Spinal cord (tissue), 10 donors: ENCODE measurements around the gene RBM25. TPM values are rescaled to one million over a fixed set of nuclear protein-coding genes. Genes with fewer than 3 reads are reported as not detected.
"Not testable (repeated sequence)": the region's sequence is repeated elsewhere in the genome, so short reads cannot be mapped to it uniquely, and the experiment has no call there.

Experiments
- DNase-seq, 6 donors: peaks; one replicate each; pipeline versions ENCODE4 v3.0.0 to v3.0.0-alpha.2; 2013 to 2015; ENCODE audit warnings: low spot score in 6 of 6, low read depth in 4 of 6
- H3K27ac ChIP-seq: one replicate; pipeline ENCODE4 v1.5.1; 2013; ENCODE audit warnings: low read depth, low read length, control low read depth
- H3K27me3 ChIP-seq: one replicate; pipeline ENCODE4 v1.6.1; 2013; ENCODE audit warnings: low read length; ENCODE audit not compliant: control insufficient read depth, insufficient read depth
- H3K36me3 ChIP-seq: one replicate; pipeline ENCODE4 v1.6.1; 2013; ENCODE audit warnings: low read length; ENCODE audit not compliant: control insufficient read depth, insufficient read depth
- H3K4me1 ChIP-seq: one replicate; pipeline ENCODE4 v1.6.1; 2013; ENCODE audit warnings: low read length; ENCODE audit not compliant: control insufficient read depth, insufficient read depth
- H3K4me3 ChIP-seq: one replicate; pipeline ENCODE4 v1.5.1; 2013; ENCODE audit warnings: low read depth, low read length, control low read depth
- H3K9me3 ChIP-seq: one replicate; pipeline ENCODE4 v1.6.1; 2013; ENCODE audit warnings: low read length; ENCODE audit not compliant: control insufficient read depth, insufficient read depth
- whole genome bisulfite sequencing: methylation state at CpG from one replicate; pipeline ENCODE4 v1.1.5; 2013; ENCODE audit warnings: missing lambda C conversion rate; ENCODE audit not compliant: insufficient coverage; 5-methylcytosine and 5-hydroxymethylcytosine counted together
- polyA plus RNA-seq, 2 donors: library from polyadenylated mRNA; unstranded; fragments of 120-200 nt; gene quantifications; one replicate each; pipeline ENCODE4 v1.2.1, GENCODE V29; 2013; ENCODE audit not compliant: insufficient read length in 2 of 2
- total RNA-seq, 2 donors: library from RNA; depleted of rRNA in 1 of 2; stranded (reverse); fragments of 120-200 nt in 1 of 2; fragments of >200 nt in 1 of 2; gene quantifications; one replicate each; pipeline versions ENCODE4 v1.2.3 to v1.2.4, GENCODE V29; 2013 to 2014
- donor health status: healthy.

The RBM25 gene
- total and polyA plus RNA-seq, 4 donors: 54.9 to 119 (median 84.9) TPM

DNA sequence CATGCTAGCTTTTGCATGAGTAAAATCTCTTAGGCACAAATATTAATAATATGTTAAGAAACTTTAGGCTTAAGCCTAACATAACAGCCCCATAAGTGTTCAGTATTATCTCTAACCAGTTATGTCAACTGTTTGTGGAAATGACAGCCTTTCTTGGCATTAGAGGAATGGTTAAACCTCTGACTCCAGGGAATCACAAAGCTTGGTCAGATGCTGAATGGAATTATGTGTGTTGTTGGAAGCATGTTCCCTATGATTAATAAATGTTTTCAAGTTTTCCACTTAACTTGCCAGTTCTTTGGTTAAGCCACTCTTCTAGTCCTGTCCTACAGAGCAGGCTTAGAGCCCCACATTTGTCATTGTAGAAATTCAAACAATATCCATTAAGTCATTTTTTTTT is 94.9 kb downstream of the RBM25 start:
- Histone ChIP-seq H3K27me3 (no peaks in the 10 kb centered on the region), H3K36me3 (peaks cover 26% of the 10 kb centered on the region), H3K9me3 (no peaks in the 10 kb centered on the region), H3K27ac (no peak overlapping the region), H3K4me1 (no peaks in the 10 kb centered on the region), H3K4me3 (no peak overlapping the region)
- DNase-seq: no peak

DNA sequence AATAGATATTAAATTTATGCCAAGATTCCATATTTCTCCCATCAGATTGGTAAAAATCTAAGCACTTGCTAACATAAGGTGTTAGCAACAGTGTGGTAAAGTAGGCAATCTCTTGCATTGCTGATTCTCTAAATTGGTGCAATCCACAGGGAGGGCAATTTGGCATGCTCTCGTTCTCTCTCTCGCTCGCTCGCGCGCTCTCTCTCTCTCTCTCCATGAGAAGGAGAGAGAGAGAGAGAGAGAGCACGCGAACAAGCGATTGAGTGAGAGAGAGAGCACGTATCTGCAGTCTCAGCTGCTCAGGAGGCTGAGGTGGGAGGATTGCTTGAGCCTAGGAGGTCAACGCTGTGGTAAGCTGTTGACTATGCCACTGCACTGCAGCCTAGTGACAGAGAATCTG is 103.9 kb downstream of the RBM25 start:
- 90% methylated on average over 1 of the region's 11 CpGs for WGBS
- Histone ChIP-seq H3K4me1 (no peaks in the 10 kb centered on the region), H3K27ac (no peak overlapping the region), H3K9me3 (no peaks in the 10 kb centered on the region), H3K36me3 (peaks cover 30% of the 10 kb centered on the region), H3K27me3 (no peaks in the 10 kb centered on the region), H3K4me3 (no peak overlapping the region)
- DNase-seq: peak in 2 of 6 donors; percentile 30 to 78

DNA sequence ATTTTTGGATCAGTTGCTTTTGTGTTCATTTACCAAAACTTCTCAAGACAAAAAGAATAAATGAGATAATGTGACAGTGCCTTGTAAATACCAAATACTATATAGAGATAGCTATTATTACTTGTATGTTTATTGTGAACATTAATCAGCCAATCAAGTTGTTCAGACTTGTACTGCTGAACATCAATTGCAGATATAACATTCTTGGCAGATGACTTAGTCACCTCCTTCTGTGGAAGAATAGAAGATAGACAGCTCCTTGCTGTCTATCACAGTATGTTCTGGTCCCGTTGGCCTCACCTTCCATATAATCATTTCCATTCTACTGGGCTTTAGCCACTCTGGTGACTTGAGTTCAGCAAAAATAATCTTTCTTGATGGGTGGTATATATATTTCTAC is 108.1 kb downstream of the RBM25 start:
- Histone ChIP-seq H3K27me3 (no peaks in the 10 kb centered on the region), H3K4me3 (no peak overlapping the region), H3K4me1 (peaks cover 7% of the 10 kb centered on the region), H3K27ac (no peak overlapping the region), H3K9me3 (no peaks in the 10 kb centered on the region), H3K36me3 (peaks cover 29% of the 10 kb centered on the region)
- WGBS: no CpG with 5 or more reads among the region's 1 CpG
- DNase-seq: no peak

DNA sequence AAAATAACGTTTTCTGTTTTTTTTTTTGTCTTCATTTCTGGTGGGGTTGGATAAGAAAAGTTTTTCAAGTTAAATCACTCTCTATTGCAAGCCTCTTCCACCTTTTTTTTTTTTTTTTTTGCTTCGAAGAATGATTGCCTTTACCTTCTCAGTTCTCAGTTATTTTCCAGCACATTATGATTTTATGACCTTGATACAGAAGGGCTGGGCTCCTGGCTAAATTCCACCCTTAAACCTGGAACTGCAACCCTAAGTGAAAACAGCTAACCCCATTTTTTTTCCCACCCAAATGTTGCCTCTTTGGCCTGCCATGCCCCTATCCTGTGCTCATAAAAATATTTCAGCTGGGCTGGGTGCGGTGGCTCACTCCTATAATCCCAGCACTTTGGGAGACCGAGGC is 109.4 kb downstream of the RBM25 start:
- 100% methylated on average over 1 of the region's 4 CpGs for WGBS
- no peak overlapping the region for H3K27ac ChIP-seq
- no peak for DNase-seq

DNA sequence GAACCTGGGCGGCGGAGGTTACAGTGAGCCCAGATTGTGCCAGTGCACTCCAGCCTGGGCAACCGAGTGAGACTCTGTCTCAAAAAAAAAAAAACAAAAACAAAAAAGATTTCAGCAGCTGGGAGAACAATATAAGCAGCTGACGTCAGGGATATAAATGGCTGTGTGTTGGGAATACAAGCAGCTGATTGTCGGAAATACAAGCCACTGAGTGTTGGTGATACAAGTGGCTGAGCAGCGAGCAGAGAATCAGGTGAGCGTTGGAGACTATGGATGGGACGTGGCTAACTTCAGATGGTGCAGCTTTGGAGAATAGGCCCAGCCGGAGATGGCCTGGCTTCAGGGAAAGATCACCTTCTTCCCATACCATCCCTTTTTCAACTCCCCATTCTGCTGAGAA is 109.9 kb downstream of the RBM25 start:
- H3K36me3 ChIP-seq: peaks cover 21% of the 10 kb centered on the region
- WGBS: 69% methylated on average over 6 of the region's 9 CpGs

More for the DNA sequence above, 109.4 kb downstream of the RBM25 start:
- Histone ChIP-seq H3K4me3 (no peak overlapping the region), H3K4me1 (peaks cover 7% of the 10 kb centered on the region), H3K36me3 (peaks cover 21% of the 10 kb centered on the region), H3K9me3 (no peaks in the 10 kb centered on the region), H3K27me3 (no peaks in the 10 kb centered on the region)

DNA sequence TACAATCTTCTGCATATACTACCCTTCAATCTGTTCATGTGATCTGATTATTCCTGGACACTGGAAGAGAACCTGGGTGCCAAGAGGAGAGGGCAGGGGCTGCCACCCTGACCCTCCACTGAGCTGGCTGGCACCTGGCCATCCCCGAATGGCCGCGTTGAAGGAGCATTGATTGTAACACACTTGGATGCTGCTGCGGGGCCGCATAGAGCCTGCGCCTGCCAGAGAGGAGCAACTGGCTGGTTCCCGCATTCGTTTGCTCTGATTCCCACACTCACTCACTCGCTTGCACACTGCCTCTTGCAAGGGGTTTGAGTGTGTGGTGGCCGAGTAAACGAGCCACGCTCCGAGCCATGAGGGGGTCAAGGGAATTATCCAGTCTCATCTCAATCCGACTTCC is 110.4 kb downstream of the RBM25 start:
- no peaks in the 10 kb centered on the region for H3K9me3 ChIP-seq
- DNase-seq: peak in 1 of 6 donors; percentile 9
- H3K27me3 ChIP-seq: no peaks in the 10 kb centered on the region
- H3K36me3 ChIP-seq: peaks cover 21% of the 10 kb centered on the region
- H3K4me1 ChIP-seq: peaks cover 7% of the 10 kb centered on the region
- H3K4me3 ChIP-seq: no peak overlapping the region
- H3K27ac ChIP-seq: peak overlapping the region; percentile 22
- 67% methylated on average over 9 of the region's 14 CpGs for WGBS

More for the DNA sequence above, 109.9 kb downstream of the RBM25 start:
- peaks cover 7% of the 10 kb centered on the region for H3K4me1 ChIP-seq
- DNase-seq: peak in 3 of 6 donors; percentile 3 to 45 (median 11)
- peak overlapping the region; percentile 22 for H3K27ac ChIP-seq
- H3K27me3 ChIP-seq: no peaks in the 10 kb centered on the region
- H3K4me3 ChIP-seq: no peak overlapping the region
- no peaks in the 10 kb centered on the region for H3K9me3 ChIP-seq

DNA sequence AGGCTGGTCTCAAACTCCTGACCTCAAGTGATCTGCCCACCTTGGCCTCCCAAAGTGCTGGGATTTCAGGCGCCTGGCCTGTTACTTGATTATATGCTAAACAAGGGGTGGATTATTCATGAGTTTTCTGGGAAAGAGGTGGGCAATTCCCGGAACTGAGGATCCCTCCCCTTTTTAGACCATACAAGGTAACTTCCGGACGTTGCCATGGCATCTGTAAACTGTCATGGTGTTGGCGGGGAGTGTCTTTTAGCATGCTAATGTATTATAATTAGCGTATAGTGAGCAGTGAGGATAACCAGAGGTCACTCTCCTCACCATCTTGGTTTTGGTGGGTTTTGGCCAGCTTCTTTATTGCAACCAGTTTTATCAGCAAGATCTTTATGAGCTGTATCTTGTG is 111.5 kb downstream of the RBM25 start:
- H3K4me3 ChIP-seq, H3K9me3 ChIP-seq, H3K27me3 ChIP-seq, H3K27ac ChIP-seq, H3K4me1 ChIP-seq: not testable (repeated sequence)
- H3K36me3 ChIP-seq: peaks cover 31% of the 10 kb centered on the region
- peak in 1 of 6 donors; percentile 5 for DNase-seq
- no CpG with 5 or more reads among the region's 6 CpGs for WGBS

DNA sequence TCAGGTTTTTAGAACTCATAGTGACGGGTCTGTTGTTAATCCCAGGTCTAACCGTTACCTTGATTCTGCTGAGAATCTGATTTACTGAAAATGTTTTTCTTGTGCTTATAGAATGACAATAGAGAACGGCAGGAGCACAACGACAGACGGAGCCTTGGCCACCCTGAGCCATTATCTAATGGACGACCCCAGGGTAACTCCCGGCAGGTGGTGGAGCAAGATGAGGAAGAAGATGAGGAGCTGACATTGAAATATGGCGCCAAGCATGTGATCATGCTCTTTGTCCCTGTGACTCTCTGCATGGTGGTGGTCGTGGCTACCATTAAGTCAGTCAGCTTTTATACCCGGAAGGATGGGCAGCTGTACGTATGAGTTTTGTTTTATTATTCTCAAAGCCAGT is 112.4 kb downstream of the RBM25 start:
- Histone ChIP-seq H3K27ac (no peak overlapping the region), H3K4me3 (no peak overlapping the region), H3K27me3 (no peaks in the 10 kb centered on the region), H3K9me3 (no peaks in the 10 kb centered on the region), H3K36me3 (peaks cover 30% of the 10 kb centered on the region), H3K4me1 (peaks cover 7% of the 10 kb centered on the region)
- DNase-seq: no peak
- WGBS: 64% methylated on average over 9 of the region's 11 CpGs

DNA sequence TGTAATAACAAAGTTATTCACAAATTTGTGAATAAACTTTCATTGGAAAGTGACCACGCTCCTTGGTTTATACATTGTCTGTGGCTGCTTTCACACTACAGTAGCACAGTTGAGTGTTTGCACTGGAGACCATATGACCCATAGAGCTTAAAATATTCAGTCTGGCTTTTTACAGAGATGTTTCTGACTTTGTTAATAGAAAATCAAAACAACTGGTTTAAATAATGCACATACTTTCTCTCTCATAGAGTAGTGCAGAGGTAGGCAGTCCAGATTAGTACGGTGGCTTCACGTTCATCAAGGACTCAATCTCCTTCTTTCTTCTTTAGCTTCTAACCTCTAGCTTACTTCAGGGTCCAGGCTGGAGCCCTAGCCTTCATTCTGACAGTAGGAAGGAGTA is 114.2 kb downstream of the RBM25 start:
- Histone ChIP-seq H3K27me3 (no peaks in the 10 kb centered on the region), H3K4me1 (peaks cover 7% of the 10 kb centered on the region), H3K4me3 (no peak overlapping the region), H3K9me3 (no peaks in the 10 kb centered on the region), H3K36me3 (peaks cover 30% of the 10 kb centered on the region), H3K27ac (no peak overlapping the region)
- no CpG with 5 or more reads among the region's 3 CpGs for WGBS
- no peak for DNase-seq

DNA sequence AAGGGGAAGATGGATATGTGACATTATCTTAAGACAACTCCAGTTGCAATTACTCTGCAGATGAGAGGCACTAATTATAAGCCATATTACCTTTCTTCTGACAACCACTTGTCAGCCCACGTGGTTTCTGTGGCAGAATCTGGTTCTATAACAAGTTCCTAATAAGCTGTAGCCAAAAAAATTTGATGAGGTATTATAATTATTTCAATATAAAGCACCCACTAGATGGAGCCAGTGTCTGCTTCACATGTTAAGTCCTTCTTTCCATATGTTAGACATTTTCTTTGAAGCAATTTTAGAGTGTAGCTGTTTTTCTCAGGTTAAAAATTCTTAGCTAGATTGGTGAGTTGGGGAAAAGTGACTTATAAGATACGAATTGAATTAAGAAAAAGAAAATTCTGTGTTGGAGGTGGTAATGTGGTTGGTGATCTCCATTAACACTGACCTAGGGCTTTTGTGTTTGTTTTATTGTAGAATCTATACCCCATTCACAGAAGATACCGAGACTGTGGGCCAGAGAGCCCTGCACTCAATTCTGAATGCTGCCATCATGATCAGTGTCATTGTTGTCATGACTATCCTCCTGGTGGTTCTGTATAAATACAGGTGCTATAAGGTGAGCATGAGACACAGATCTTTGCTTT is 114.9 kb downstream of the RBM25 start:
- WGBS: no CpG with 5 or more reads among the region's 3 CpGs
- peaks cover 34% of the 10 kb centered on the region for H3K36me3 ChIP-seq
- H3K27ac ChIP-seq: no peak overlapping the region
- no peaks in the 10 kb centered on the region for H3K27me3 ChIP-seq
- no peak overlapping the region for H3K4me3 ChIP-seq
- peaks cover 7% of the 10 kb centered on the region for H3K4me1 ChIP-seq
- no peaks in the 10 kb centered on the region for H3K9me3 ChIP-seq
- peak; percentile 11 to 86 (median 38) for DNase-seq
